ENCODE data around the gene IFNG-AS1.

DNA sequence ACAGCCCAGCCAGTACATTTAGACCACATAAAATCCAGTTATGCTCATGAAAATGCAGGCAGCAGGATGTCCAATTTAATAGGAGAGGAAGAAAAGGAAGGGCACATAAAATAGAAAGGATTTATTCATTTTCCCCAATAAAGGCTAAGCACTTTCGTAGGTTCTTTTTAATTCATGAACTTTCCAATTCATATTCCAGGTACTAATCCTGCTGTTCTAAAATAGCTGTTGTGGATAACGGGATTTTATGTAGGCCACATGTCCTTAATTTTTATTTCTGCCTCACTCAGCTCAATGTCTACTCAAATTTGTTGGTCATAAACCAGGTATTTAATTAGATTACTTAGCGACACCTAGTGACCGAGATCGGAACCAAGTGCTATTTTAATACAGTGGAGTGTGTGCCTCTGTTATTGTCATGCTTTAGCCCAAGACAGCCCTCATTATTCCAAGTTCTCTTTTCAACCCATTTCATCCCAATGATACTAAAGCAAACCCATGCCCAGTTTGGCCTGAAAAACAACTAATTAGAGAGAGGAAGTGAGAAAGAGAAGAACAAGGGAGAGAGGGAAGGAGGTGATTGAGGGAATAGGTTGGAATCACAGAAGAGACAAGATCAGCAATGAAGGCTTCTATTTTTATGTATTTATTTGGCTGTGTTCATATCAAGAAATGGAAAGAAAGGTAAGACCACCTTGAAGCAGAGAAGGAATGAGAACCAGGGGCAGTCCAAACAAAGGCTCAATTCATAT is 45.9 kb upstream of the IFNG-AS1 start:
- TF ChIP-seq EZH2 (IDR thresholded peaks at IDR 0.05; ENCODE audit: insufficient read depth, poor library complexity, severe bottlenecking) (no peak), EZH2phosphoT487 (IDR thresholded peaks at IDR 0.05; ENCODE audit: insufficient read depth, low read depth) (no peak)

Data from GM23248 (cell line).